HEK293 (cell line): Measurements from ENCODE around the gene GNPNAT1.
"Not testable (repeated sequence)": the region's sequence is repeated elsewhere in the genome, so short reads cannot be mapped to it uniquely, and the experiment has no call there.

ENCODE experiments used
- CTCF ChIA-PET: fragments of 350-600 bp; formaldehyde crosslinking; extraction: SDS; loops from one replicate; lab custom pipeline; 2021; ENCODE audit warnings: antibody characterized with exemption; lab: Yijun Ruan, JAX
- POLR2A ChIA-PET: fragments of 300-600 bp; formaldehyde crosslinking; extraction: SDS; loops from one replicate; lab custom pipeline; 2020; ENCODE audit warnings: antibody characterized with exemption, inconsistent platforms; lab: Yijun Ruan, JAX
- H3K27ac ChIP-seq: fragments of 200-500 bp; sonication (Bioruptor generic); 2 replicates; pipeline ENCODE4 v1.5.1; 2014; ENCODE audit warnings: low read depth, low read length, control low read depth, inconsistent platforms; ENCODE audit errors: extremely low read depth
- H3K36me3 ChIP-seq, 2 experiments: fragments of 200-500 bp in 1 of 2; sonication (Bioruptor generic) in 1 of 2; 1 replicate in 1 of 2; 2 replicates in 1 of 2; pipeline ENCODE4 v1.5.1; 2014 to 2017; ENCODE audit warnings: inconsistent platforms in 2 of 2, low read length in 2 of 2; ENCODE audit not compliant: control insufficient read depth in 2 of 2, insufficient read depth in 1 of 2
- H3K4me1 ChIP-seq: fragments of 200-500 bp; sonication (Bioruptor generic); 2 replicates; pipeline ENCODE4 v1.5.1; 2014; ENCODE audit warnings: mild to moderate bottlenecking, low read length, inconsistent platforms; ENCODE audit not compliant: control insufficient read depth, insufficient read depth
- H3K4me3 ChIP-seq: 2 replicates; pipeline ENCODE4 v1.5.1; 2011; ENCODE audit warnings: low read depth, mild to moderate bottlenecking, control low read depth, low read length, moderate library complexity
- H3K9me3 ChIP-seq: fragments of 200-500 bp; sonication (Bioruptor generic); 2 replicates; pipeline ENCODE4 v1.5.1; 2014; ENCODE audit warnings: low read depth, low read length, inconsistent platforms; ENCODE audit not compliant: control insufficient read depth, insufficient read depth
- EGR2 ChIP-seq: fragments of 450-650 bp; formaldehyde crosslinking; IDR thresholded peaks from 2 replicates; pipeline ENCODE4 v1.5.1; 2016; ENCODE audit warnings: low read depth, missing biosample characterization, missing genetic modification characterization
- PRDM1 ChIP-seq: fragments of 450-650 bp; formaldehyde crosslinking; IDR thresholded peaks from 2 replicates; pipeline ENCODE4; 2016; ENCODE audit warnings: missing biosample characterization, missing genetic modification characterization
- ZFP37 ChIP-seq: fragments of 450-650 bp; formaldehyde crosslinking; IDR thresholded peaks from 2 replicates; pipeline ENCODE4 v1.5.1; 2016; ENCODE audit warnings: missing biosample characterization, missing genetic modification characterization
- ZNF335 ChIP-seq: fragments of 450-650 bp; formaldehyde crosslinking; conservative IDR thresholded peaks from 2 replicates; pipeline ENCODE4 v1.5.1; 2016; ENCODE audit warnings: missing biosample characterization, missing genetic modification characterization
- TF ChIP-seq, protein P1 (sequence below): fragments of 450-650 bp; formaldehyde crosslinking; IDR thresholded peaks from 2 replicates; pipeline ENCODE4 v1.5.1; 2016; ENCODE audit warnings: missing biosample characterization, missing genetic modification characterization, low read depth

GNPNAT1 gene

DNA sequence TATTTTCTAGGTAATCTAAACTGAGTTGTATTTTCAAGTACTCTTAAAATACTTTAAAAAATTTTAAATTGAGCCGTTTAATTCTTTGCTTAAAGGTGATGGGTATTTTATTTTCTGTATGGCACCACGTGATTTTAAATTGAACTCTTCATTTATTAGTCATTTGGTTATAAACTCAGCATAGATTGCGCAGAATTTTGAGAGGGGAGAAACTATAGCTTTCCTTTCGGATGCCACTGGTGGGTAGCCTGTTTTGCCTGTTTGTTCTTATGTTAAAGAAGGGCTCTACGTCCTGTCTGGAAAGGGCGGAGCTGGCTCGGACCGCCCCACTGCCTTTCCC, 61.9 kb downstream of the GNPNAT1 start:
- TF ChIP-seq EGR2 (tag by site-specific recombination), result no peak
- TF ChIP-seq ZFP37 (tag by site-specific recombination), result no peak
- peak; percentile 41; the same call in 1 of the 2 replicates for TF ChIP-seq ZNF335 (tag by site-specific recombination)
- TF ChIP-seq PRDM1, result peak; percentile 50; the same call in 1 of the 2 replicates
- ChIA-PET POLR2A (interaction anchor here (0.6 to 1.1 kb wide), 9 partner anchors 17 to 232 kb away, joined by 3 to 5 read pairs (median 3); partner anchors contain the start of genes GNPNAT1, GPR137C and TXNDC16), CTCF (no interaction called here)
- peaks cover 40 to 57% of the 10 kb centered on the region in 2 experiments for H3K36me3 ChIP-seq
- H3K27ac ChIP-seq, result no peak overlapping the region; the same call in 1 of the 2 replicates
- peak overlapping the region; percentile 6; the same call in 1 of the 2 replicates for H3K4me3 ChIP-seq
- H3K9me3 ChIP-seq, result no peaks in the 10 kb centered on the region
- H3K4me1 ChIP-seq, result peaks cover 4% of the 10 kb centered on the region

DNA sequence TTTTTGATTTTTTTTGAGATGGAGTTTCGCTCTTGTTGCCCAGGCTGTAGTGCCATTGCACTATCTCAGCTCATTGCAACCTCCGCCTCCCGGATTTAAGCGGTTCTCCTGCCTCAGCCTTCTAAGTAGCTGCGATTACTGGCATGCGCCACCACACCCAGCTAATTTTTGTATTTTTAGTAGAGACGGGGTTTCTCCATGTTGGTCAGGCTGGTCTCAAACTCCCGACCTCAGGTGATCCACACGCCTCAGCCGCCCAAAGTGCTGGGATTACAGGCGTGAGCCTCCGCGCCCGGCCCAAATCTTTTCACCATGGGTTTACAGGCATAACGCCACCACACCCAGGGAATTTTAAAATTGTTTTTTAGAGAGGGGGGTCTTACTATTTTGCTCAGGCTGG, 62.4 kb downstream of the GNPNAT1 start:
- H3K4me3 ChIP-seq, H3K27ac ChIP-seq, CTCF ChIA-PET, H3K4me1 ChIP-seq, H3K9me3 ChIP-seq: not testable (repeated sequence)
- POLR2A ChIA-PET, result interaction anchor here (0.7 to 1.1 kb wide), 2 partner anchors 44 to 180 kb away, joined by 3 to 4 read pairs; no protein-coding TSS in a partner anchor
- peaks cover 45 to 58% of the 10 kb centered on the region in 2 experiments for H3K36me3 ChIP-seq

DNA sequence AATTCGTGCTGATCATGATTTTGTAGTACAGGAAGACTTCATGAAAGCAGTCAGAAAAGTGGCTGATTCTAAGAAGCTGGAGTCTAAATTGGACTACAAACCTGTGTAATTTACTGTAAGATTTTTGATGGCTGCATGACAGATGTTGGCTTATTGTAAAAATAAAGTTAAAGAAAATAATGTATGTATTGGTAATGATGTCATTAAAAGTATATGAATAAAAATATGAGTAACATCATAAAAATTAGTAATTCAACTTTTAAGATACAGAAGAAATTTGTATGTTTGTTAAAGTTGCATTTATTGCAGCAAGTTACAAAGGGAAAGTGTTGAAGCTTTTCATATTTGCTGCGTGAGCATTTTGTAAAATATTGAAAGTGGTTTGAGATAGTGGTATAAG, 63.9 kb downstream of the GNPNAT1 start:
- H3K36me3 ChIP-seq, result peaks cover 55 to 59% of the 10 kb centered on the region in 2 experiments
- H3K9me3 ChIP-seq, H3K4me3 ChIP-seq, POLR2A ChIA-PET, CTCF ChIA-PET, H3K27ac ChIP-seq, H3K4me1 ChIP-seq: not testable (repeated sequence)
- TF ChIP-seq, protein P1, sequence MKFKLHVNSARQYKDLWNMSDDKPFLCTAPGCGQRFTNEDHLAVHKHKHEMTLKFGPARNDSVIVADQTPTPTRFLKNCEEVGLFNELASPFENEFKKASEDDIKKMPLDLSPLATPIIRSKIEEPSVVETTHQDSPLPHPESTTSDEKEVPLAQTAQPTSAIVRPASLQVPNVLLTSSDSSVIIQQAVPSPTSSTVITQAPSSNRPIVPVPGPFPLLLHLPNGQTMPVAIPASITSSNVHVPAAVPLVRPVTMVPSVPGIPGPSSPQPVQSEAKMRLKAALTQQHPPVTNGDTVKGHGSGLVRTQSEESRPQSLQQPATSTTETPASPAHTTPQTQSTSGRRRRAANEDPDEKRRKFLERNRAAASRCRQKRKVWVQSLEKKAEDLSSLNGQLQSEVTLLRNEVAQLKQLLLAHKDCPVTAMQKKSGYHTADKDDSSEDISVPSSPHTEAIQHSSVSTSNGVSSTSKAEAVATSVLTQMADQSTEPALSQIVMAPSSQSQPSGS (tag by site-specific recombination), result peak; percentile 56; the same call in 1 of the 2 replicates
